ENCODE data around the gene DGKA.

DGKA gene

DNA sequence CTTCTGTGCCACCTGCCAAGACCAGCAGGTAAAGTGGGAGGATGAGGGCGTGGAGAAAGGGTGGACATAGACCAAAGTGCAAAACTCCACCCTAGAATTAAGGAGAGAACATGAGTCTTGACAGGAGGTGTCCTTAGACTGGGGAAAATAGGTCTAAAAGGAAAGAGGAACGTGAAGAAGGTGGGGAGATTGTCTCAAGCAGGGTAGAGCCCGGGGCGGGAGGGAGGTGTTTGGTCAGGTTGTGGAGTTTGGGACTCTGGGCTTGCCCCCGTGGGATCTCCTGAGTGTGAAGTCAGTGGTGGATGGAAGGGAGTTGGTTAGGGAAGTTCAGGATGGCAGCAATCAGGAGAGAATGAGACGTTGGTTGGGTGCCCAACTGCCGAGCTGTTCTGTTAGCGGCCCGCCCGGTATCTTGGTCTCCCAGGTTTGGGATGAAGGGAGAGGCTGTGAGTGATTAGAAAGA lies 386 bp downstream of the DGKA start:
- H3K9me3 ChIP-seq (ENCODE audit: control insufficient read depth in 2 of 2, low read length in 2 of 2) = no peaks in the 10 kb centered on the region
- H3K27me3 ChIP-seq (ENCODE audit: control insufficient read depth in 2 of 2, insufficient read depth in 2 of 2, low read length in 2 of 2) = no peaks in the 10 kb centered on the region
- H3K4me1 ChIP-seq (ENCODE audit: control insufficient read depth in 2 of 2, insufficient read depth in 2 of 2, low read length in 2 of 2) = peaks cover 47 to 55% of the 10 kb centered on the region in 2 donors
- H3K27ac ChIP-seq (ENCODE audit: low read depth in 2 of 2, low read length in 2 of 2) = peak overlapping the region; percentile 99
- H3K4me3 ChIP-seq (ENCODE audit: low read length in 2 of 2) = peak overlapping the region; percentile 88 to 96
- H3K36me3 ChIP-seq (ENCODE audit: control insufficient read depth in 2 of 2, insufficient read depth in 2 of 2, low read length in 2 of 2) = peaks cover 0 to 6% of the 10 kb centered on the region in 2 donors
- peak overlapping the region; percentile 93 to 96 for H3K9ac ChIP-seq (ENCODE audit: low read depth in 1 of 2, low read length in 2 of 2)

DNA sequence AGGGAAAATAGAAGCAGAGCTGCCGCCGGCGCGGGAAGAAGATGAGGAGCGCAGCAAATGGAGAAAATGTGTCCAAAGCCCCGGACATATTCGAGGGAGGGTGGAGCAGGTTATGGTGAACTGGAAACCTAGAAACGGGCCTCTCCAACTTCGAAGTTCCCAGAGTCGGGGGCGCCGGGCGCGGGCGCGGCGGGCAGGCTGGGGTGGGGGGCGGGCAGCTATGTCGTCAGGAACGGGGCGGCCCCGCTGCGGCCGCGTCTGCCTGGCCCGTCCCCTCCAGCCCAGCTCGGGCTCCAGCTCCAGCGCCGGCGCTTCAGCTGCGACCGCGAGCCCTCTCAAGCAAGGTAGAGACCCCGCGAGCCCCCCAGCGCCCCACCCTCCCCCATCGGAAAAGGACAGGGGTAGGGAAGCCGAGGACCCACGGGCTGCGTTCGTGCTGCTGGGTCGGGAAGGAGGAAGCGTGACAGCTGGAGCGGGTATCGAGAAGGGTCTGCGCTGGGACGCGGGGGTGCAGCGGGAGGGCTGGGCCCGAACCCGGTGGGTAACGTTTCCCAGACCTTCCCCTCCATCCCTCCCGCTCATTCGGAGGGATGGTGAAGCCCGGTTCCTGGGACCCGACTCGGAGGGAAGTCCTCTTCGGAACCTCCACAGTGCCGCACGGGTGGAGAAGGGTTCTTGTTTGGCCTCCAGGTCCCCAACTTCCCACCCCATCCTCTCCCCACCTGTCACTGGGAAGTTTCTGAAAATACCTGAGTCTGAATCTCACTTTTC lies 1.0 kb downstream of the DGKA start:
- H3K4me1 ChIP-seq (ENCODE audit: control insufficient read depth in 2 of 2, insufficient read depth in 2 of 2, low read length in 2 of 2) = peaks cover 45 to 54% of the 10 kb centered on the region in 2 donors
- H3K9ac ChIP-seq (ENCODE audit: low read depth in 1 of 2, low read length in 2 of 2) = peak overlapping the region; percentile 94 to 96
- H3K27me3 ChIP-seq (ENCODE audit: control insufficient read depth in 2 of 2, insufficient read depth in 2 of 2, low read length in 2 of 2) = no peaks in the 10 kb centered on the region
- peak overlapping the region; percentile 89 to 96 for H3K4me3 ChIP-seq (ENCODE audit: low read length in 2 of 2)
- no peaks in the 10 kb centered on the region for H3K9me3 ChIP-seq (ENCODE audit: control insufficient read depth in 2 of 2, low read length in 2 of 2)
- H3K27ac ChIP-seq (ENCODE audit: low read depth in 2 of 2, low read length in 2 of 2) = peak overlapping the region; percentile 99
- peaks cover 5 to 10% of the 10 kb centered on the region in 2 donors for H3K36me3 ChIP-seq (ENCODE audit: control insufficient read depth in 2 of 2, insufficient read depth in 2 of 2, low read length in 2 of 2)

GRCh38 chr12:55932551-55932910 lies 1.6 kb downstream of the DGKA start:
- no peaks in the 10 kb centered on the region for H3K27me3 ChIP-seq (ENCODE audit: control insufficient read depth in 2 of 2, insufficient read depth in 2 of 2, low read length in 2 of 2)
- peak overlapping the region; percentile 94 to 96 for H3K9ac ChIP-seq (ENCODE audit: low read depth in 1 of 2, low read length in 2 of 2)
- H3K27ac ChIP-seq (ENCODE audit: low read depth in 2 of 2, low read length in 2 of 2) = peak overlapping the region; percentile 99
- H3K36me3 ChIP-seq (ENCODE audit: control insufficient read depth in 2 of 2, insufficient read depth in 2 of 2, low read length in 2 of 2) = peaks cover 8 to 16% of the 10 kb centered on the region in 2 donors
- peaks cover 45 to 54% of the 10 kb centered on the region in 2 donors for H3K4me1 ChIP-seq (ENCODE audit: control insufficient read depth in 2 of 2, insufficient read depth in 2 of 2, low read length in 2 of 2)
- peak overlapping the region; percentile 89 to 96 for H3K4me3 ChIP-seq (ENCODE audit: low read length in 2 of 2)
- H3K9me3 ChIP-seq (ENCODE audit: control insufficient read depth in 2 of 2, low read length in 2 of 2) = no peaks in the 10 kb centered on the region

- H3K9me3 ChIP-seq (ENCODE audit: control insufficient read depth in 2 of 2, low read length in 2 of 2) = no peaks in the 10 kb centered on the region
- H3K9ac ChIP-seq (ENCODE audit: low read depth in 1 of 2, low read length in 2 of 2) = peak overlapping the region; percentile 94 to 96
- peaks cover 45 to 49% of the 10 kb centered on the region in 2 donors for H3K4me1 ChIP-seq (ENCODE audit: control insufficient read depth in 2 of 2, insufficient read depth in 2 of 2, low read length in 2 of 2)
- no peaks in the 10 kb centered on the region for H3K27me3 ChIP-seq (ENCODE audit: control insufficient read depth in 2 of 2, insufficient read depth in 2 of 2, low read length in 2 of 2)
- H3K4me3 ChIP-seq (ENCODE audit: low read length in 2 of 2) = peak overlapping the region; percentile 89 to 96
- H3K36me3 ChIP-seq (ENCODE audit: control insufficient read depth in 2 of 2, insufficient read depth in 2 of 2, low read length in 2 of 2) = peaks cover 12 to 23% of the 10 kb centered on the region in 2 donors
- H3K27ac ChIP-seq (ENCODE audit: low read depth in 2 of 2, low read length in 2 of 2) = peak overlapping the region; percentile 99
These were observed 2.3 kb downstream of the DGKA start for GRCh38 chr12:55933169-55933798.

- peak overlapping the region; percentile 1 to 89 for H3K4me3 ChIP-seq (ENCODE audit: low read length in 2 of 2)
- H3K9me3 ChIP-seq (ENCODE audit: control insufficient read depth in 2 of 2, low read length in 2 of 2) = no peaks in the 10 kb centered on the region
- peaks cover 20 to 30% of the 10 kb centered on the region in 2 donors for H3K36me3 ChIP-seq (ENCODE audit: control insufficient read depth in 2 of 2, insufficient read depth in 2 of 2, low read length in 2 of 2)
- no peaks in the 10 kb centered on the region for H3K27me3 ChIP-seq (ENCODE audit: control insufficient read depth in 2 of 2, insufficient read depth in 2 of 2, low read length in 2 of 2)
- no peak overlapping the region for H3K9ac ChIP-seq (ENCODE audit: low read depth in 1 of 2, low read length in 2 of 2)
- peak overlapping the region; percentile 48 to 99 for H3K27ac ChIP-seq (ENCODE audit: low read depth in 2 of 2, low read length in 2 of 2)
- peaks cover 39 to 46% of the 10 kb centered on the region in 2 donors for H3K4me1 ChIP-seq (ENCODE audit: control insufficient read depth in 2 of 2, insufficient read depth in 2 of 2, low read length in 2 of 2)
These were observed 3.1 kb downstream of the DGKA start for GRCh38 chr12:55933799-55934742.

DNA sequence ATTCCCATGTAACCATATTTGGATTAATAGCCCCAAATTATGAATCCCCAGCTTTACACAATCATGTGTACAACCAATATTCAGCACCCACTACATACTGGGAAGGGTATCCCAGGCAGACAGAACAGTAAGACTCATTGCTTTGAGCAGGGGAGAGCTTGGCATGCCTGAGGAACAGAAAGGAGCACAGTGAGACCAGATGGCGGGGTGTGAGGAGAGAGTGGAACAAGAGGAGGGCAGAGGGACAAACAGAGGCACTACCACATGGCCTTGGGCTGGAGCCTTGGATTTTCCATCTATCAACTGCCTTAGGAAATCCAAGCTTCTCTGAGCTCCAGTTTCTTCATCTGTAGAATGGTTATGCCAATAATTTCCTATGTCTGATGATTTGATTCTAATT lies 3.8 kb downstream of the DGKA start:
- Histone ChIP-seq H3K4me3 (ENCODE audit: low read length in 2 of 2) (peak overlapping the region in 1 of 2 donors; percentile 28), H3K27ac (ENCODE audit: low read depth in 2 of 2, low read length in 2 of 2) (no peak overlapping the region), H3K4me1 (ENCODE audit: control insufficient read depth in 2 of 2, insufficient read depth in 2 of 2, low read length in 2 of 2) (peaks cover 34 to 44% of the 10 kb centered on the region in 2 donors), H3K9me3 (ENCODE audit: control insufficient read depth in 2 of 2, low read length in 2 of 2) (no peaks in the 10 kb centered on the region), H3K27me3 (ENCODE audit: control insufficient read depth in 2 of 2, insufficient read depth in 2 of 2, low read length in 2 of 2) (no peaks in the 10 kb centered on the region), H3K36me3 (ENCODE audit: control insufficient read depth in 2 of 2, insufficient read depth in 2 of 2, low read length in 2 of 2) (peaks cover 23 to 36% of the 10 kb centered on the region in 2 donors), H3K9ac (ENCODE audit: low read depth in 1 of 2, low read length in 2 of 2) (no peak overlapping the region)

- Histone ChIP-seq H3K4me1 (ENCODE audit: control insufficient read depth in 2 of 2, insufficient read depth in 2 of 2, low read length in 2 of 2) (peaks cover 35 to 44% of the 10 kb centered on the region in 2 donors), H3K27ac (ENCODE audit: low read depth in 2 of 2, low read length in 2 of 2) (peak overlapping the region; percentile 21 to 40)
These were observed 4.8 kb downstream of the DGKA start for GRCh38 chr12:55935738-55936151.

DNA sequence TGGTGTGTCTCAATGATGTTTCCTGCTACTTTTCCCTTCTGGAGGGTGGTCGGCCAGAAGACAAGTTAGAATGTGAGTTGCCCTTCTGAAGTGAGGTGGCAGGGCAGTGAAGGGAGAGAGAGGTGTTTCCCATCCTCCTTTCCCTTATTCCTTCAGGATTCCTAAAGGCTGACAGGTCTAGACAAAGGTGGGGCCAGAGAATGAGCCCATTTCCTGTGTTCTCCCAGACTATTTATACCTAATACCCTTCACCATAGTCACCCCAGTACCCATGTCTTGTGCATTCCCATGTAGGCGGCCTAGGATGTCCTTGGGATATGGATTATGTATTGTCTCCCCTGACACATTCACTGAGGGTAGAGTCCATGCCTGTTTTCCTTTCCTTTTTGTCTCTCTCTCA lies 7.0 kb downstream of the DGKA start:
- H3K36me3 ChIP-seq (ENCODE audit: control insufficient read depth in 2 of 2, insufficient read depth in 2 of 2, low read length in 2 of 2) = peaks cover 44 to 57% of the 10 kb centered on the region in 2 donors
- peaks cover 18 to 26% of the 10 kb centered on the region in 2 donors for H3K4me1 ChIP-seq (ENCODE audit: control insufficient read depth in 2 of 2, insufficient read depth in 2 of 2, low read length in 2 of 2)
- H3K27ac ChIP-seq (ENCODE audit: low read depth in 2 of 2, low read length in 2 of 2) = no peak overlapping the region
- H3K9ac ChIP-seq (ENCODE audit: low read depth in 1 of 2, low read length in 2 of 2) = no peak overlapping the region
- H3K4me3 ChIP-seq (ENCODE audit: low read length in 2 of 2) = no peak overlapping the region
- H3K27me3 ChIP-seq (ENCODE audit: control insufficient read depth in 2 of 2, insufficient read depth in 2 of 2, low read length in 2 of 2) = no peaks in the 10 kb centered on the region
- no peaks in the 10 kb centered on the region for H3K9me3 ChIP-seq (ENCODE audit: control insufficient read depth in 2 of 2, low read length in 2 of 2)

More at GRCh38 chr12:55935738-55936151, 4.8 kb downstream of the DGKA start:
- Histone ChIP-seq H3K36me3 (ENCODE audit: control insufficient read depth in 2 of 2, insufficient read depth in 2 of 2, low read length in 2 of 2) (peaks cover 27 to 40% of the 10 kb centered on the region in 2 donors), H3K9me3 (ENCODE audit: control insufficient read depth in 2 of 2, low read length in 2 of 2) (no peaks in the 10 kb centered on the region), H3K27me3 (ENCODE audit: control insufficient read depth in 2 of 2, insufficient read depth in 2 of 2, low read length in 2 of 2) (no peaks in the 10 kb centered on the region), H3K9ac (ENCODE audit: low read depth in 1 of 2, low read length in 2 of 2) (peak overlapping the region in 1 of 2 donors; percentile 14), H3K4me3 (ENCODE audit: low read length in 2 of 2) (peak overlapping the region; percentile 22 to 27)

DNA sequence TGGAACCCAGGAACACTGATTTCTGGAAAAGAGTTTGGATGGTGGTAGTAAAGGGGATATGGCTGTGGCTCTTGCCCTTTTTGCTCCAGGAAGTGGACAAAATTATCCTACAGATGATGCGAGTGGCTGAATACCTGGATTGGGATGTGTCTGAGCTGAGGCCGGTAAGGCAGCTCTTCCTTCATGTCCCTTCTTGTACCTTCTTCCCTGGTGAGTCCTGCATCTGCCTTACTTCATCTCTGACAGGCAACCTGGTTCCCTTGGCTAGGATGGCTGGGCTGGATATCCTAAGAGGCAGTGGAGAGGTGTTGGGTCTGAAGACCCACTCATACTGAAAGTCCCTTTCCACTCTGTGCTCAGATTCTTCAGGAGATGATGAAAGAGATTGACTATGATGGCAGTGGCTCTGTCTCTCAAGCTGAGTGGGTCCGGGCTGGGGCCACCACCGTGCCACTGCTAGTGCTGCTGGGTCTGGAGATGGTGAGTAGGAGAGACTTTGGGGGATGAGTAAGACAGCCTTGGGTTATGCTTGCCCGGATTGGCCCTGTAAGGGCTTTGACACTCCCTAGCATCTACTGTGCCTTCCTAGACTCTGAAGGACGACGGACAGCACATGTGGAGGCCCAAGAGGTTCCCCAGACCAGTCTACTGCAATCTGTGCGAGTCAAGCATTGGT lies 8.0 kb downstream of the DGKA start:
- peaks cover 44 to 59% of the 10 kb centered on the region in 2 donors for H3K36me3 ChIP-seq (ENCODE audit: control insufficient read depth in 2 of 2, insufficient read depth in 2 of 2, low read length in 2 of 2)
- H3K27me3 ChIP-seq (ENCODE audit: control insufficient read depth in 2 of 2, insufficient read depth in 2 of 2, low read length in 2 of 2) = no peaks in the 10 kb centered on the region
- no peaks in the 10 kb centered on the region for H3K9me3 ChIP-seq (ENCODE audit: control insufficient read depth in 2 of 2, low read length in 2 of 2)
- H3K4me1 ChIP-seq (ENCODE audit: control insufficient read depth in 2 of 2, insufficient read depth in 2 of 2, low read length in 2 of 2) = peaks cover 13 to 18% of the 10 kb centered on the region in 2 donors
- no peak overlapping the region for H3K4me3 ChIP-seq (ENCODE audit: low read length in 2 of 2)
- peak overlapping the region in 1 of 2 donors; percentile 17 for H3K27ac ChIP-seq (ENCODE audit: low read depth in 2 of 2, low read length in 2 of 2)
- no peak overlapping the region for H3K9ac ChIP-seq (ENCODE audit: low read depth in 1 of 2, low read length in 2 of 2)

All from mucosa of rectum (tissue), 2 donors.